Endothelial cell (in vitro differentiated cells): ENCODE data around the gene RNF123. TPM values are rescaled to one million over a fixed set of nuclear protein-coding genes. Genes with fewer than 3 reads are reported as not detected.
A peak's percentile ranks its signal among the peaks of the same experiment; 100 is the strongest.

ENCODE experiments used
- DNase-seq: peaks from one replicate; pipeline ENCODE4 v3.0.0; 2021; ENCODE audit warnings: low spot score
- H3K27ac Mint-ChIP-seq: one replicate; pipeline ENCODE4 v1.8.0; 2021; ENCODE audit warnings: mixed read lengths, inconsistent platforms; ENCODE audit not compliant: unreplicated experiment
- H3K27me3 Mint-ChIP-seq: one replicate; pipeline ENCODE4 v1.8.0; 2021; ENCODE audit warnings: mild to moderate bottlenecking, moderate library complexity, mixed read lengths, inconsistent platforms; ENCODE audit not compliant: unreplicated experiment
- H3K36me3 Mint-ChIP-seq: one replicate; pipeline ENCODE4 v1.8.0; 2021; ENCODE audit warnings: mild to moderate bottlenecking, low read depth, mixed read lengths, inconsistent platforms; ENCODE audit not compliant: unreplicated experiment
- H3K4me1 Mint-ChIP-seq: one replicate; pipeline ENCODE4 v1.8.0; 2021; ENCODE audit warnings: mild to moderate bottlenecking, mixed read lengths, inconsistent platforms; ENCODE audit not compliant: unreplicated experiment
- H3K4me3 Mint-ChIP-seq: one replicate; pipeline ENCODE4 v1.8.0; 2021; ENCODE audit warnings: mild to moderate bottlenecking, mixed read lengths, inconsistent platforms; ENCODE audit not compliant: unreplicated experiment
- H3K9me3 Mint-ChIP-seq: one replicate; pipeline ENCODE4 v1.8.0; 2021; ENCODE audit warnings: mixed read lengths, inconsistent platforms; ENCODE audit not compliant: unreplicated experiment
- total RNA-seq: library from RNA; stranded (reverse); fragmentation: NEBNext Ultra II Directional; extraction: Animal tissue kit (Norgen Biotek cat#: 25700); gene quantifications from one replicate; pipeline ENCODE4 v1.2.1, GENCODE V29; 2021; ENCODE audit not compliant: unreplicated experiment
- TF ChIP-seq, protein P1 (sequence below): fragments of 200-600 bp; sonication (generic); IDR thresholded peaks from one replicate; pipeline ENCODE4 v1.5.0; 2021; ENCODE audit warnings: antibody characterized with exemption; ENCODE audit not compliant: unreplicated experiment

RNF123 gene
- total RNA-seq, 1 donor from 2014 or later: 42.3 TPM

DNA sequence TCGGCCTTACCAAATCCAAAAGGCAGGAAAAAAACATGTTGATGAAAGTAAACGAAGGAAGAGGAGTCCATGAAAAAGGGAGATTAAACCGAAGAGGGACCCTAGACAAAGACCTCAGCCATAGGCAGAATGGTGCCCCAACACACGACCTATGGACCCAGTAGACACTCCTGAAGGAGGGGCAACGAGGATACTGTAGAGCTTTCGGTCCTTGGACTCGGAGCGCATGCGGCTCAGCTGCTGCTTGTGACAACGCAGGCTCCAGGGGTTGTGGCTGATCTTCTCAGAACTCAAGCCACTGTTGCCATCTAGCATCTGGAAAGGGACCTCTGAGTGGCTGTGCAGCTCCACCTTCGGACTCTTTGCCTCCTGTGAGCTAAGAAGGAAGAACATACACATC, 43.2 kb downstream of the RNF123 start:
- H3K9me3 Mint-ChIP-seq: no peaks in the 10 kb centered on the region

DNA sequence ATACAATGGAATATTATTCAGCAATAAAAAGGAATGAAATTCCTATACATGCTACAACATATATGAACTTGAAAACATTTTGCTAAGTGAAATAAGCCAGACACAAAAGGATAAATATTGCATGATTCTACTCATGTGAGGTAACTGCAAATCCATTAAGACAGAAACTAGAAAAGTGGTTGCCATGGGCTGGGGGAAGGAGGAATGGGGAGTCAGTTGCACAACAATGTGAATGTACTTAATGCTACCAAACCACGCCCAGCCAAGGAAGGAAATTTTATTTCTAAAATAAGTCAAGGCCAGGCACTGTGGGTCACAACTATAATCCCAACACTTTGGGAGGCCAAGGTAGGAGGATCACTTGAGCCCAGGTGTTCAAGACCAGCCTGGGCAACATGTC, 44.2 kb downstream of the RNF123 start:
- Mint-ChIP-seq H3K4me1 (no peaks in the 10 kb centered on the region), H3K36me3 (peaks cover 36% of the 10 kb centered on the region), H3K27me3 (peaks cover 2% of the 10 kb centered on the region), H3K27ac (no peak overlapping the region), H3K9me3 (no peaks in the 10 kb centered on the region), H3K4me3 (no peak overlapping the region)
- TF ChIP-seq, protein P1, sequence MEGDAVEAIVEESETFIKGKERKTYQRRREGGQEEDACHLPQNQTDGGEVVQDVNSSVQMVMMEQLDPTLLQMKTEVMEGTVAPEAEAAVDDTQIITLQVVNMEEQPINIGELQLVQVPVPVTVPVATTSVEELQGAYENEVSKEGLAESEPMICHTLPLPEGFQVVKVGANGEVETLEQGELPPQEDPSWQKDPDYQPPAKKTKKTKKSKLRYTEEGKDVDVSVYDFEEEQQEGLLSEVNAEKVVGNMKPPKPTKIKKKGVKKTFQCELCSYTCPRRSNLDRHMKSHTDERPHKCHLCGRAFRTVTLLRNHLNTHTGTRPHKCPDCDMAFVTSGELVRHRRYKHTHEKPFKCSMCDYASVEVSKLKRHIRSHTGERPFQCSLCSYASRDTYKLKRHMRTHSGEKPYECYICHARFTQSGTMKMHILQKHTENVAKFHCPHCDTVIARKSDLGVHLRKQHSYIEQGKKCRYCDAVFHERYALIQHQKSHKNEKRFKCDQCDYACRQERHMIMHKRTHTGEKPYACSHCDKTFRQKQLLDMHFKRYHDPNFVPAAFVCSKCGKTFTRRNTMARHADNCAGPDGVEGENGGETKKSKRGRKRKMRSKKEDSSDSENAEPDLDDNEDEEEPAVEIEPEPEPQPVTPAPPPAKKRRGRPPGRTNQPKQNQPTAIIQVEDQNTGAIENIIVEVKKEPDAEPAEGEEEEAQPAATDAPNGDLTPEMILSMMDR: no peak
- DNase-seq: no peak

More for the DNA sequence above, 43.2 kb downstream of the RNF123 start:
- DNase-seq: no peak
- TF ChIP-seq, protein P1: no peak
- Mint-ChIP-seq H3K27me3 (peaks cover 2% of the 10 kb centered on the region), H3K4me3 (no peak overlapping the region), H3K4me1 (no peaks in the 10 kb centered on the region), H3K27ac (no peak overlapping the region), H3K36me3 (peaks cover 29% of the 10 kb centered on the region)

DNA sequence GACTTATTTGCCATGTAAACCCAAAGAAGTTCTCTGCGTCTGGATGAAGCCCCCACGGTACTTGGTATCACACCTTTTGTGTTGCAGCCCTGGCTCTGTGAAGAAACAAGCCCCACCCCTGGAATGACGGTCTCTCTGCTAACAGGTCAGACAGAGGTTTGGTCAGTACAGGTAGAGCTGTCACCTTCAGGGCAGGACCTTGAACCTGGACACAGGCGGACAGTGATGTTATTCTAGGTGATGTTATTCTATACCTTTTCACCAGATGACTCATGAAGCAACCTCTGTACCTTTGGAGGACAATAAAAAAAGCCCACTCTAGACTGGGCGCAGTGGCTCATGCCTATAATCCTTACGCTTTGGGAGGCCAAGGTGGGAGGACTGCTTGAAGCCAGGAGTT, 45.4 kb downstream of the RNF123 start:
- H3K4me3 Mint-ChIP-seq: no peak overlapping the region
- peaks cover 38% of the 10 kb centered on the region for H3K36me3 Mint-ChIP-seq
- peaks cover 2% of the 10 kb centered on the region for H3K27me3 Mint-ChIP-seq
- TF ChIP-seq, protein P1: no peak
- no peak overlapping the region for H3K27ac Mint-ChIP-seq
- no peaks in the 10 kb centered on the region for H3K4me1 Mint-ChIP-seq
- no peak for DNase-seq
- no peaks in the 10 kb centered on the region for H3K9me3 Mint-ChIP-seq

DNA sequence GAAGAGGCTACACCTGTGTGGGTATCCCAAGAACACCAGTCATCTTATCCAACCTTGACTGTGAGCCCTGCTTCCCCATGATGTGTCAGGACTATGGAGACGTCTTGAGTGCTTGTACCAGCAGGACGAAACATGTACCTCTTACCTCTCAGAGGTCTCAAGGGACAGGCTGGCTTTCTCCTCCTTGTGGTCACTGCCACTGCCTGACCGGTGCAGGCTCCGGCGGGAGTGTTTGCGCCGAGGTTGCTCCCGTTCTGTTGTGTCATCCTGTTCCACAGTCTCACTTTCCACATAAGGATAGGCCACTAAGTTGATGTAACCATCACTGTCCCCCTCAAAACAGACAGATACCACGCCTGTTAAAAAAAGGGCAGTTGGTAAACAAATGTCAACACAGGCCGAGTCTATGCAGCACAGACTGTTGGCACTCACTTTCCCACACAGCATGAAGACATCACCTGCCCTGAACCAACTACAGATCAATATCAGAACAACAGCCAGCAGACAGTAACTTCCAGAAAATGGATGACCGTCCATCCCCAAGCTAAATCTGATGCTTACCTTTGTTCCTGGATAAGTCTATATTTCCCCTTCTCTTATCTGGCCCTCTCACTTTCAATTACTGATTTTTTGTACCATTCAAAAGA, 48.8 kb downstream of the RNF123 start:
- no peak for DNase-seq
- Mint-ChIP-seq H3K4me1 (no peaks in the 10 kb centered on the region), H3K4me3 (peak overlapping the region; percentile 13), H3K27ac (peak overlapping the region; percentile 38), H3K36me3 (peaks cover 29% of the 10 kb centered on the region), H3K27me3 (peaks cover 2% of the 10 kb centered on the region), H3K9me3 (no peaks in the 10 kb centered on the region)
- TF ChIP-seq, protein P1: no peak

DNA sequence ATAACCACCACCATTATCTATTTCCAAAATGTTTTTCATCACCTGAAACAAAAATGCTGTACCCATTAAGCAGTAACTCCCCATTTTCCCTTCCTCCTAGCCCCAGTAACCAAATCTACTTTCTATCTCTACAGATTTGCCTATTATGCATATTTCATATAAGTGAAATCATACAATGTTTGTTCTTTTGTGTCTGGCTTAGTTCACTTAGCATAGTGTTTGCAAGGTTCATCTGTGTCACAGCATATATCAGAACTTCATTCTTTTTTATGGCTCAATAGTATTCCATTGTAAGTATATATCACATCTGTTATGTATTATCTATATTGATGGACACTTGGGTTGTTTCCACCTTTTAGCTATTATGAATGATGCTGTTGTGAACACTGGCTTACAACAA, 51.1 kb downstream of the RNF123 start:
- Mint-ChIP-seq H3K27me3 (peaks cover 2% of the 10 kb centered on the region), H3K9me3 (no peaks in the 10 kb centered on the region), H3K4me3 (no peak overlapping the region), H3K27ac (no peak overlapping the region), H3K4me1 (no peaks in the 10 kb centered on the region), H3K36me3 (peaks cover 25% of the 10 kb centered on the region)
- TF ChIP-seq, protein P1: no peak
- no peak for DNase-seq
